ENCODE measurements around the gene NTM.

- TF ChIP-seq CTCF (IDR thresholded peaks at IDR 0.05; ENCODE audit: low read depth, low read length) (no peak), EZH2phosphoT487 (IDR thresholded peaks at IDR 0.05; ENCODE audit: low read depth) (no peak)
Measured at GRCh38 chr11:131491503-131491902, 121.1 kb downstream of the NTM start.

Data from OCI-LY3 (cell line).